HFF-Myc (cell line): ENCODE data around the gene AP3B2.

ENCODE experiments used
- DNase-seq: peaks from one replicate; pipeline ENCODE4 v3.0.0-alpha.2; 2011; ENCODE audit warnings: low read depth; ENCODE audit errors: extremely low read depth
- H3K4me3 ChIP-seq: replicated peaks from 2 replicates; pipeline ENCODE4 v1.5.1; 2011; ENCODE audit warnings: low read depth, mild to moderate bottlenecking, control low read depth, low read length
- TF ChIP-seq, protein P1 (sequence below): IDR thresholded peaks from 2 replicates; pipeline ENCODE4 v1.5.1; 2012; ENCODE audit warnings: mild to moderate bottlenecking, low read depth, low read length, control low read depth; ENCODE audit errors: missing control alignments

The AP3B2 gene

DNA sequence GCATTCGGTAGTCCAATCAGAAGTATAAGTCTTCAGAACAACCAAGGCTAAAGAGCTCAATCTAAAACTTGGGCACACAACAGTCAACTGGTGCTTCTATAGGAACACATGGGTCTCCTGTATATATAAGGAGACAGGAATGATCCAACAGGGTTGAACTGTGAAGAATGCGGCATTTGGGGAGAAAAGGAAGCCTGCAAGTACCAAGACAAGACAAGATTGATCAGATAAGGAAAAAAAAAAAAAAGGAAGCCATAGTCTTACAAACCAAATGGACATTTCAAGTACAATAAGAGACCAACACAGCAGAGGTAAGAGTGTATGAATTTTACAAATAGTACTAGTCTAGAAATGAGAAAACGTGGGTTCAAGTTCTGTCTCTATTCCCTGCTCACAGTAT is 69.0 kb downstream of the AP3B2 start:
- TF ChIP-seq, protein P1, sequence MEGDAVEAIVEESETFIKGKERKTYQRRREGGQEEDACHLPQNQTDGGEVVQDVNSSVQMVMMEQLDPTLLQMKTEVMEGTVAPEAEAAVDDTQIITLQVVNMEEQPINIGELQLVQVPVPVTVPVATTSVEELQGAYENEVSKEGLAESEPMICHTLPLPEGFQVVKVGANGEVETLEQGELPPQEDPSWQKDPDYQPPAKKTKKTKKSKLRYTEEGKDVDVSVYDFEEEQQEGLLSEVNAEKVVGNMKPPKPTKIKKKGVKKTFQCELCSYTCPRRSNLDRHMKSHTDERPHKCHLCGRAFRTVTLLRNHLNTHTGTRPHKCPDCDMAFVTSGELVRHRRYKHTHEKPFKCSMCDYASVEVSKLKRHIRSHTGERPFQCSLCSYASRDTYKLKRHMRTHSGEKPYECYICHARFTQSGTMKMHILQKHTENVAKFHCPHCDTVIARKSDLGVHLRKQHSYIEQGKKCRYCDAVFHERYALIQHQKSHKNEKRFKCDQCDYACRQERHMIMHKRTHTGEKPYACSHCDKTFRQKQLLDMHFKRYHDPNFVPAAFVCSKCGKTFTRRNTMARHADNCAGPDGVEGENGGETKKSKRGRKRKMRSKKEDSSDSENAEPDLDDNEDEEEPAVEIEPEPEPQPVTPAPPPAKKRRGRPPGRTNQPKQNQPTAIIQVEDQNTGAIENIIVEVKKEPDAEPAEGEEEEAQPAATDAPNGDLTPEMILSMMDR: no peak
- H3K4me3 ChIP-seq: no peak overlapping the region
- DNase-seq: no peak

DNA sequence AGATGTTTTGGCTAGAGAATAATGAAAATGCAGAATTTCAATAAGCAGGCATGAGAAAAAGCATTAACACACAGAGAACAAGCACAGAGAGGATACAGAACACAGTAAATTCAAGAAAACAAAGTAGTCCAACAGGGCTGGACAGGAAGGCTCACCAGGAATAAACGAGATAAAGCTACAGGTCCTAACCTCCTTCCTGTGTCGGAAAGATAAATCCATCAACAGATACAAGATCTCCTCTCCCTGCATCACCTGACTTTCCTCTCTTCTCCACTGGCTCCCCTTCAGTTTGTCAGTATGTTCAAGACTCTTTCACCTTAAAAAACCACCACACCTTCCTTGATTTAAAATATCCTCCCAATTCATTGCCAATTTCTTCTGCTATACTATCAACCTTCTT is 73.9 kb downstream of the AP3B2 start:
- H3K4me3 ChIP-seq: no peak overlapping the region
- DNase-seq: no peak
- TF ChIP-seq, protein P1: no peak

DNA sequence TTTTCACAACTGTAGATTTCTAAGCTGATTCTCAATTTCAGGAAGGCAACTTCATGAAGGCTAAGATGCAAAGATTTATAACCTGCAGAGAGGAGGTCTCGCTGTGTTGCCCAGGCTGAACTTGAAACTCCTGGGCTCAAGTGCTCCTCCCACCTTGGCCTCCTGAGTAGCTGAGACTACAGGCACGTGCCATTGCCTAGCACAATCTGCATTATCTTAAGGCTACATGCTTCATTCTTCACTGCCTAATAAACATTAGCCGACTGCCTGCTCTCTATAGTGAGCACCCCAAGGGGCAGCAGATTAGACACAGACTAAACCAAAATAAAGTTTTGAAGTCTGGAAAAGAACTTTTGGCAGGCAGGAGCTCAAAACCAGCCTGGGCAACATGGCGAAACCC is 79.6 kb downstream of the AP3B2 start:
- DNase-seq: no peak
- TF ChIP-seq, protein P1: no peak
- no peak overlapping the region for H3K4me3 ChIP-seq

DNA sequence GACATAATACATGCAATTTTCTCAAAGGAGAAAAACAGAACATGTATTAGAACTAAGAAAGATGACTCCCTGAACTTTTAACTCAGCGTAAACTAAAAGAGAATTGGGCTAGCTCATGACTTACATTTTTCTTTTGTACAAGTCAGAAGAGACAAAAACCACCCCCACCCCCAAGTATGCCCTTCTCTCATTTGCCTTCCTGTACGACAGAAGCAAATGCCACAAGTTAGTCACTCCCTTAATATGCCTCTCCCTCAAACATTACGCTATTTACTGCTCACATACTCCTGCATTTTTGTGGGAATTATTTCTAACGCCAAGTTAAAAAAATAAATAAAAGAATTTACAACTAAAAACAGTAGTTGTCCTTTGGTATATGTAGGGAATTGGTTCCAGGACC is 84.5 kb downstream of the AP3B2 start:
- H3K4me3 ChIP-seq: no peak overlapping the region
- TF ChIP-seq, protein P1: no peak
- no peak for DNase-seq

DNA sequence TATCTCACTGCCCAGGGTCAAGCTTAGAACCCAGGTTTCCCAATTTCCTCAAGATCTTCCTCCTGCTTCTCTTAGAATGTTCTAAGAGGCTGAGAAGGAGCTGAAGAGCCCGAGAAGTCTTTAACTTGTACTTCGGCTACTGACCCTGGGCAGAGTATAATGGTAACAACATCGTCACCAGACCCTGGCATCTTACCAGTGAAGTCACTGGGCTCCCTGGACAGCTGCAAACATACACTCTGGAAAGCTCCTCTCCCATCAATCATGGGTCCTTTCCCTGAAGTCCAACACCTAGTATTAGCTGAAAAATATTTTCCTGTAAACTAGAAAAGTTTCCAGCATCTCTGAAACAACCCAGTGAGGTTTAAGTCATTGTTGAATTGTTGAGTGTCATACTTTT is 85.2 kb downstream of the AP3B2 start:
- DNase-seq: no peak
- H3K4me3 ChIP-seq: no peak overlapping the region
- TF ChIP-seq, protein P1: no peak

DNA sequence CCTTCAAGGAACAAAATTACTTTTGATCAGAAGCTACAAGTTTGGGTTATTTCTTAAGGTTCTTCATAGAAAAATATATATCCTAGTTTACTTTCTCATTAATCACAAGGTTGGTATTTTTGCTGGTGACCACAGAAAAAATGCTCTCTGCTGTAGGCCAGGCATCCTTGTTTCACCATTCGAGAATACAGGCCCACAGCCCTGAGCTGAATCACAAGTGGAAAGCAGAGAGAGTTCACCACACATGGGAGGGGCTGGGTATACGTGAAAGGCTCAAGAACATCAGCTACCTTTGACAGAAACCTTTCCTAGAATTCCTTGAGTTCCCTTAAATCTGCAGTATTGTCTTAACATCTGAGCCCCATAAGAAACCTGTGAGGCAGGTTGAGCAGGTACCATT is 85.7 kb downstream of the AP3B2 start:
- TF ChIP-seq, protein P1: no peak
- DNase-seq: no peak
- no peak overlapping the region for H3K4me3 ChIP-seq

DNA sequence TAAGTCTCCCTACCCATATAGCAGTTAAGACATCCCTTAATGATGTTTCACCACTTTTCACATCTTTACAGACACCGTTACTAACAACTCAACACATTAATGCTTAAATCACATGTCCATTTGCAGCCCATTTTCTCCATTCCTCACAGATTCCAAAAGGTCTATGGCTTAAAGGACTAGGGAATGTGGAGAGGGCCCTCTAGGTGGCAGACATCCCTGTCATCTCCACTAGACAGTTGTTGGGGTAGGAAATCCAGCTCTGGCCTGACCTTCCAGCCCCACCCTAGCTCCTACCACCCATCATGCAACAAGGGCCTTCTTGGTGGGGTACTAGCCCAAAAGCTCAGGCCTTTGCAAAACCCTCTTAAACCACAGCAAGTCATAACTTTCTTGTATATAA is 87.7 kb downstream of the AP3B2 start:
- no peak overlapping the region for H3K4me3 ChIP-seq
- TF ChIP-seq, protein P1: no peak
- DNase-seq: no peak
